ENCODE measurements around the gene INSR. TPM values are rescaled to one million over a fixed set of nuclear protein-coding genes. Genes with fewer than 3 reads are reported as not detected.
A peak's percentile ranks its signal among the peaks of the same experiment; 100 is the strongest.

Gene INSR
- total RNA-seq, 4 donors from 2014 or later, result 70.7 to 165 (median 89.2) TPM

GRCh38 chr19:7176792-7177191, 117.4 kb downstream of the INSR start:
- 85 to 95% methylated on average over 4 of the region's 4 CpGs for WGBS, 2 donors
- DNase-seq (ENCODE audit: low spot score in 2 of 2), result no peak
- H3K4me3 ChIP-seq (ENCODE audit: low read depth, poor library complexity, severe bottlenecking), result no peak overlapping the region
- intact Hi-C loops (cut with DNase I; ENCODE audit: low total_unique reads), result no loop called here
- no peak for TF ChIP-seq CTCF (IDR thresholded peaks at IDR 0.05)
- no peak for TF ChIP-seq POLR2A (IDR thresholded peaks at IDR 0.05)

GRCh38 chr19:7172794-7173193, 121.4 kb downstream of the INSR start:
- no peak overlapping the region for H3K4me3 ChIP-seq (ENCODE audit: low read depth, poor library complexity, severe bottlenecking)
- intact Hi-C loops (cut with DNase I; ENCODE audit: low total_unique reads), result no loop called here
- TF ChIP-seq CTCF (IDR thresholded peaks at IDR 0.05), result no peak
- no peak for TF ChIP-seq POLR2A (IDR thresholded peaks at IDR 0.05)
- no peak for DNase-seq (ENCODE audit: low spot score in 2 of 2)
- 93 to 94% methylated on average over 4 of the region's 4 CpGs for WGBS, 2 donors

GRCh38 chr19:7170983-7171382, 123.2 kb downstream of the INSR start:
- intact Hi-C loops (cut with DNase I; ENCODE audit: low total_unique reads), result no loop called here
- TF ChIP-seq POLR2A (IDR thresholded peaks at IDR 0.05) (no peak), CTCF (IDR thresholded peaks at IDR 0.05) (no peak)
- DNase-seq (ENCODE audit: low spot score in 2 of 2), result no peak
- no peak overlapping the region for H3K4me3 ChIP-seq (ENCODE audit: low read depth, poor library complexity, severe bottlenecking)

DNA sequence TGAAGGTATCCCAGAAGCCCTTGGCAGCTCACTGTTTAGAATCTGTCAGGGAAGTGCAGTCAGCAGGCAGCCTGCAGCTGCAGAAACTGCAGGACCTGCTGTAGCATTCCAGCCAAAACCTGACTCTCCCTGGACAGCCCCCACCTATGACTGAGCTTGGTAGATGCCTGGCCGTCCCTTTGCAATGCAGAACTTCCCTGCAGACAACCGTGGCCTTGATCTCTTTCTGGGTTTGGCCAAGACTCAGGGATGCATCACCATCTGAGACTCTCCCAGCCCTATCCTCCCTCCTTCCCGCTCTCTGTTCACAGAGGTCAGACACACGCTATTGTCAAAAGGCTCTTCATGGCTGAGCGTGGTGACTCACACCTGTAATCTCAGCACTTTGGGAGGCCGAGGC, 125.3 kb downstream of the INSR start:
- intact Hi-C loops (cut with DNase I; ENCODE audit: low total_unique reads), result no loop called here
- DNase-seq (ENCODE audit: low spot score in 2 of 2), result no peak
- H3K4me3 ChIP-seq (ENCODE audit: low read depth, poor library complexity, severe bottlenecking), result no peak overlapping the region
- WGBS, 2 donors, result 74 to 92% methylated on average over 6 of the region's 6 CpGs
- no peak for TF ChIP-seq CTCF (IDR thresholded peaks at IDR 0.05)
- no peak for TF ChIP-seq POLR2A (IDR thresholded peaks at IDR 0.05)

- no peak for DNase-seq (ENCODE audit: low spot score in 2 of 2)
- no peak overlapping the region for H3K4me3 ChIP-seq (ENCODE audit: low read depth, poor library complexity, severe bottlenecking)
- WGBS, 2 donors, result 97 to 98% methylated on average over 4 of the region's 4 CpGs
- intact Hi-C loops (cut with DNase I; ENCODE audit: low total_unique reads), result no loop called here
- TF ChIP-seq POLR2A (IDR thresholded peaks at IDR 0.05) (no peak), CTCF (IDR thresholded peaks at IDR 0.05) (no peak)
Observed at GRCh38 chr19:7161292-7161691, 132.9 kb downstream of the INSR start.

DNA sequence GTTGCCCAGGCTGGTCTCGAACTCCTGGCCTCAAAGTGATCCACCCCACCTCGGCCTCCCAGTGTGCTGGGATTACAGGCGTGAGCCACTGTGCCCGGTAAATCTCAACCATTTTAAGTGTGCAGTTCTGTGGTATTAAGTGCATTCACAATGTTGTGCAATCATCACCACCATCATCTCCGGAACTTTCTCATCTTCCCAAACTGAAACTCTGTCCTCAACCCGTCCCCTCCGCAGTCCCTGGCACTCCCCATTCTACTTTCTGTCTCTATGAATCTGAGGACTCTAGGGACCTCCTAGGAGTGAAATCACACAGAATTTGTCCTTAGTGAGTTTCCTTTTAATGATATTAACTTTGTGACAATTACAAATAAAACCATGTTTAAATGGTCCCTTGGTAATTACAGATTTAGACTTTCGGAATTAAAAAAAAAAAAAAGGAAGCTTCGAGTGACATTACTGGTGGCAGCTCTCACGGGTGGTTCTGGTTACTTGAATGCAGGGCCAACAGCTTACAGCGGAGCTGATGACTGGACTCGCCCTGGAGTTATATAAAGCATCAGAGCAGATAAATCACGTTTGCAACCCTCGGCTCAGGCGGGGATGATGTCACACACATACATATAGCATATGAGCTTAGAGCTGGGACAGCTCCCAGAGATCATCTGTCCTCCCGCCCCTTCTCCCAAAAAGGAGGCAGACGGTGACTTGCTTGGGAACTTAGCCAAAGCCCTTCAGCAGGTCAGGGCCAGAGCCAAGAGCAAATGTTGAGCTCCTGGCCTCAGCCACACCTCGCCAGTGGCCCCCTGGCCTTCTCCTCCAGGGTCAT, 134.9 kb downstream of the INSR start:
- WGBS, 2 donors, result 43% methylated on average over 18 of the region's 18 CpGs
- DNase-seq (ENCODE audit: low spot score in 2 of 2), result peak; percentile 73 to 91

More for the DNA sequence above, 134.9 kb downstream of the INSR start:
- no peak for TF ChIP-seq CTCF (IDR thresholded peaks at IDR 0.05)
- TF ChIP-seq POLR2A (IDR thresholded peaks at IDR 0.05), result no peak
- intact Hi-C loops (cut with DNase I; ENCODE audit: low total_unique reads), result no loop called here
- H3K4me3 ChIP-seq (ENCODE audit: low read depth, poor library complexity, severe bottlenecking), result no peak overlapping the region
